ENCODE measurements around the gene ACOXL.

Gene ACOXL

GRCh38 chr2:111166115-111166514 lies 433.7 kb downstream of the ACOXL start:
- FAIRE-seq (no peak), DNase-seq (ENCODE audit: insufficient read length, low spot score) (no peak)
- TF ChIP-seq, protein P1, sequence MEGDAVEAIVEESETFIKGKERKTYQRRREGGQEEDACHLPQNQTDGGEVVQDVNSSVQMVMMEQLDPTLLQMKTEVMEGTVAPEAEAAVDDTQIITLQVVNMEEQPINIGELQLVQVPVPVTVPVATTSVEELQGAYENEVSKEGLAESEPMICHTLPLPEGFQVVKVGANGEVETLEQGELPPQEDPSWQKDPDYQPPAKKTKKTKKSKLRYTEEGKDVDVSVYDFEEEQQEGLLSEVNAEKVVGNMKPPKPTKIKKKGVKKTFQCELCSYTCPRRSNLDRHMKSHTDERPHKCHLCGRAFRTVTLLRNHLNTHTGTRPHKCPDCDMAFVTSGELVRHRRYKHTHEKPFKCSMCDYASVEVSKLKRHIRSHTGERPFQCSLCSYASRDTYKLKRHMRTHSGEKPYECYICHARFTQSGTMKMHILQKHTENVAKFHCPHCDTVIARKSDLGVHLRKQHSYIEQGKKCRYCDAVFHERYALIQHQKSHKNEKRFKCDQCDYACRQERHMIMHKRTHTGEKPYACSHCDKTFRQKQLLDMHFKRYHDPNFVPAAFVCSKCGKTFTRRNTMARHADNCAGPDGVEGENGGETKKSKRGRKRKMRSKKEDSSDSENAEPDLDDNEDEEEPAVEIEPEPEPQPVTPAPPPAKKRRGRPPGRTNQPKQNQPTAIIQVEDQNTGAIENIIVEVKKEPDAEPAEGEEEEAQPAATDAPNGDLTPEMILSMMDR (IDR thresholded peaks at IDR 0.05; ENCODE audit: insufficient read depth, missing control alignments), result no peak

DNA sequence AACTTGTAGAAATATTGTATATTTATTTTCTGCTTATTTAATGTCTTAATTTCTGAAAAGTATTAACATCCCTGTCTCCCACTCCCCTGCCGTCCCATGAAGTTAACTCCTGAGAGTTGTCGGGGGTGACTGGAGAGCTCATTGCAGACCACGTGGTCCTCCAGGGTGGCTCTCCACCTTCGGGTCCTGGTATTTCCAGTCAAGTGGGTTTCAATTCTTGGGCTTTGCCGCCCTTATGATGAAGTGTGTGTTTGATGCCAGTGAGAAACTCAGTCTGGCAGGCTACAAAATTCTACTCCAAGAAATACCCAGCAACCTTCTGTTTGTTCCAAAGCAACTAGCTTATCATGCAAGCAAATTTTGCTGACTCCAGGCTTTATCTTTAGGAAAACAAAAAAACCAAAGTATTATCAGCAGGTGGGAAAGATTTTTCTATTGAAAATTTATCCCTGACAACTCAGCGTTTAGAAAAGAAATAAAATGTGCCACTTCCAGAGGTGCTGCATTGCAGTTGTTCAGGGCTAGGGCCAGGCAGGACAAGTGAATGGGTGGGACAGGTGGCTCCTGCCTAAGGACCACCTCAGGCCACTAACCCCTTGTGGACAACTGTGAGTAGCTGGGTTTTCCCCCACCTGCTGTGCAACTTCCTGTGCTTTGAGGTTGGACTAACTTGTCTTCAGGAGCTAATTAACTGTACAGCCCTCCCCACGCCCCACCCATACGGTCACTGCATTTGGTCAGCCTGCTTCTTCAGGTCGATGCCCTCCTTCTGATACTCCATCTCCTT lies 434.9 kb downstream of the ACOXL start:
- TF ChIP-seq, protein P1 (IDR thresholded peaks at IDR 0.05; ENCODE audit: insufficient read depth, missing control alignments), result no peak
- no peak for DNase-seq (ENCODE audit: insufficient read length, low spot score)
- no peak for FAIRE-seq

- FAIRE-seq (no peak), DNase-seq (ENCODE audit: insufficient read length, low spot score) (no peak)
- TF ChIP-seq, protein P1 (IDR thresholded peaks at IDR 0.05; ENCODE audit: insufficient read depth, missing control alignments), result no peak
These were observed 435.4 kb downstream of the ACOXL start for GRCh38 chr2:111167863-111168162.
